ENCODE data around the gene ANAPC7. TPM values are rescaled to one million over a fixed set of nuclear protein-coding genes. Genes with fewer than 3 reads are reported as not detected.

Gene ANAPC7
- total and polyA plus RNA-seq, 9 of the 15 experiments (the other 6 are each of a cell fraction or from before 2014, with no cell fraction given): 46.7 to 158 (median 109) TPM

- TF ChIP-seq, protein P1, sequence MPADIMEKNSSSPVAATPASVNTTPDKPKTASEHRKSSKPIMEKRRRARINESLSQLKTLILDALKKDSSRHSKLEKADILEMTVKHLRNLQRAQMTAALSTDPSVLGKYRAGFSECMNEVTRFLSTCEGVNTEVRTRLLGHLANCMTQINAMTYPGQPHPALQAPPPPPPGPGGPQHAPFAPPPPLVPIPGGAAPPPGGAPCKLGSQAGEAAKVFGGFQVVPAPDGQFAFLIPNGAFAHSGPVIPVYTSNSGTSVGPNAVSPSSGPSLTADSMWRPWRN (IDR thresholded peaks at IDR 0.05; ENCODE audit: low read depth): no peak
- TF ChIP-seq BRD9 (IDR thresholded peaks at IDR 0.05; ENCODE audit: low read depth, partially characterized antibody): peak; percentile 21
- no peak for TF ChIP-seq ZNF384 (IDR thresholded peaks at IDR 0.05; ENCODE audit: low read depth, low read length)
- no peak for TF ChIP-seq ZNF766 (CRISPR knock-in tag; conservative IDR thresholded peaks at IDR 0.05)
- peak; percentile 92 for TF ChIP-seq ZBTB2 (IDR thresholded peaks at IDR 0.05)
- no peak for TF ChIP-seq ZFP1 (CRISPR knock-in tag; IDR thresholded peaks at IDR 0.05)
- TF ChIP-seq GTF2E2 (tag; IDR thresholded peaks at IDR 0.05): peak; percentile 88
- TF ChIP-seq STAT6 (CRISPR knock-in tag; IDR thresholded peaks at IDR 0.05): no peak
- no peak for TF ChIP-seq FOXP4 (CRISPR knock-in tag; IDR thresholded peaks at IDR 0.05; ENCODE audit: borderline replicate concordance)
- peak; percentile 72 for TF ChIP-seq SMAD1 (IDR thresholded peaks at IDR 0.05; ENCODE audit: low read depth, low read length, partially characterized antibody)
- TF ChIP-seq, protein P2, sequence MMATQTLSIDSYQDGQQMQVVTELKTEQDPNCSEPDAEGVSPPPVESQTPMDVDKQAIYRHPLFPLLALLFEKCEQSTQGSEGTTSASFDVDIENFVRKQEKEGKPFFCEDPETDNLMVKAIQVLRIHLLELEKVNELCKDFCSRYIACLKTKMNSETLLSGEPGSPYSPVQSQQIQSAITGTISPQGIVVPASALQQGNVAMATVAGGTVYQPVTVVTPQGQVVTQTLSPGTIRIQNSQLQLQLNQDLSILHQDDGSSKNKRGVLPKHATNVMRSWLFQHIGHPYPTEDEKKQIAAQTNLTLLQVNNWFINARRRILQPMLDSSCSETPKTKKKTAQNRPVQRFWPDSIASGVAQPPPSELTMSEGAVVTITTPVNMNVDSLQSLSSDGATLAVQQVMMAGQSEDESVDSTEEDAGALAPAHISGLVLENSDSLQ (IDR thresholded peaks at IDR 0.05): 0 out of 2 replicates have a peak, but pooled peaks have one; percentile 23
- TF ChIP-seq, protein P3, sequence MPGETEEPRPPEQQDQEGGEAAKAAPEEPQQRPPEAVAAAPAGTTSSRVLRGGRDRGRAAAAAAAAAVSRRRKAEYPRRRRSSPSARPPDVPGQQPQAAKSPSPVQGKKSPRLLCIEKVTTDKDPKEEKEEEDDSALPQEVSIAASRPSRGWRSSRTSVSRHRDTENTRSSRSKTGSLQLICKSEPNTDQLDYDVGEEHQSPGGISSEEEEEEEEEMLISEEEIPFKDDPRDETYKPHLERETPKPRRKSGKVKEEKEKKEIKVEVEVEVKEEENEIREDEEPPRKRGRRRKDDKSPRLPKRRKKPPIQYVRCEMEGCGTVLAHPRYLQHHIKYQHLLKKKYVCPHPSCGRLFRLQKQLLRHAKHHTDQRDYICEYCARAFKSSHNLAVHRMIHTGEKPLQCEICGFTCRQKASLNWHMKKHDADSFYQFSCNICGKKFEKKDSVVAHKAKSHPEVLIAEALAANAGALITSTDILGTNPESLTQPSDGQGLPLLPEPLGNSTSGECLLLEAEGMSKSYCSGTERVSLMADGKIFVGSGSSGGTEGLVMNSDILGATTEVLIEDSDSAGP (CRISPR knock-in tag; IDR thresholded peaks at IDR 0.05): peak; percentile 61; the same call in 1 of the 2 replicates
- TF ChIP-seq RNF2 (IDR thresholded peaks at IDR 0.05): 0 out of 2 replicates have a peak, but pooled peaks have one; percentile 20
- TF ChIP-seq TAF15 (IDR thresholded peaks at IDR 0.05; ENCODE audit: low read depth, low read length): no peak
- no peak for TF ChIP-seq HNRNPL (IDR thresholded peaks at IDR 0.05; ENCODE audit: low read depth, low read length)
- no peak for TF ChIP-seq ZNF431 (CRISPR knock-in tag; IDR thresholded peaks at IDR 0.05)
- TF ChIP-seq GABPB1 (CRISPR knock-in tag; IDR thresholded peaks at IDR 0.05): peak; percentile 15
- no peak for TF ChIP-seq RBM25 (IDR thresholded peaks at IDR 0.05; ENCODE audit: low read depth, low read length, severe bottlenecking)
Observed at GRCh38 chr12:110403976-110404682, 621 bp upstream of the ANAPC7 start (continued).
